GM23248 (cell line): ENCODE measurements around the gene WDR4.
"Not testable (repeated sequence)": the region's sequence is repeated elsewhere in the genome, so short reads cannot be mapped to it uniquely, and the experiment has no call there.

Source experiments
- EZH2 ChIP-seq: fragments of 200-600 bp; sonication (generic); IDR thresholded peaks from 2 replicates; pipeline ENCODE4 v1.6.1; 2018; ENCODE audit warnings: antibody characterized with exemption, mild to moderate bottlenecking; ENCODE audit not compliant: insufficient read depth, poor library complexity, severe bottlenecking
- EZH2phosphoT487 ChIP-seq: fragments of 200-600 bp; sonication (generic); IDR thresholded peaks from 2 replicates; pipeline ENCODE4 v1.6.1; 2018; ENCODE audit warnings: antibody characterized with exemption, moderate library complexity, mild to moderate bottlenecking, low read depth; ENCODE audit not compliant: insufficient read depth

- not testable (repeated sequence) for TF ChIP-seq EZH2phosphoT487, EZH2
Measured at GRCh38 chr21:42832321-42832630, 47.1 kb downstream of the WDR4 start.
